ENCODE results near the gene LRRC15.

- TF ChIP-seq, protein P1, sequence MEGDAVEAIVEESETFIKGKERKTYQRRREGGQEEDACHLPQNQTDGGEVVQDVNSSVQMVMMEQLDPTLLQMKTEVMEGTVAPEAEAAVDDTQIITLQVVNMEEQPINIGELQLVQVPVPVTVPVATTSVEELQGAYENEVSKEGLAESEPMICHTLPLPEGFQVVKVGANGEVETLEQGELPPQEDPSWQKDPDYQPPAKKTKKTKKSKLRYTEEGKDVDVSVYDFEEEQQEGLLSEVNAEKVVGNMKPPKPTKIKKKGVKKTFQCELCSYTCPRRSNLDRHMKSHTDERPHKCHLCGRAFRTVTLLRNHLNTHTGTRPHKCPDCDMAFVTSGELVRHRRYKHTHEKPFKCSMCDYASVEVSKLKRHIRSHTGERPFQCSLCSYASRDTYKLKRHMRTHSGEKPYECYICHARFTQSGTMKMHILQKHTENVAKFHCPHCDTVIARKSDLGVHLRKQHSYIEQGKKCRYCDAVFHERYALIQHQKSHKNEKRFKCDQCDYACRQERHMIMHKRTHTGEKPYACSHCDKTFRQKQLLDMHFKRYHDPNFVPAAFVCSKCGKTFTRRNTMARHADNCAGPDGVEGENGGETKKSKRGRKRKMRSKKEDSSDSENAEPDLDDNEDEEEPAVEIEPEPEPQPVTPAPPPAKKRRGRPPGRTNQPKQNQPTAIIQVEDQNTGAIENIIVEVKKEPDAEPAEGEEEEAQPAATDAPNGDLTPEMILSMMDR (conservative IDR thresholded peaks at IDR 0.05; ENCODE audit: low read length) = no peak
- no peak for TF ChIP-seq EZH2phosphoT487 (IDR thresholded peaks at IDR 0.05; ENCODE audit: borderline replicate concordance, low read depth, low read length)
Measured at GRCh38 chr3:194387276-194387675, 17.7 kb upstream of the LRRC15 start.
